IPS DF 4.7 (cell line): ENCODE results near the gene GOT1.

Experiments used
- DNase-seq: peaks from one replicate; pipeline ENCODE4 v3.0.0-alpha.2; 2013; ENCODE audit warnings: low spot score; ENCODE audit errors: extremely low read depth

The GOT1 gene

GRCh38 chr10:99395750-99396445 lies 34.5 kb downstream of the GOT1 start:
- DNase-seq, result no peak

GRCh38 chr10:99394761-99395386 lies 35.5 kb downstream of the GOT1 start:
- DNase-seq, result no peak

- DNase-seq, result no peak
Measured at GRCh38 chr10:99394256-99394655, 36.2 kb downstream of the GOT1 start.

GRCh38 chr10:99393683-99394082 lies 36.7 kb downstream of the GOT1 start:
- DNase-seq, result no peak

GRCh38 chr10:99393036-99393435 lies 37.4 kb downstream of the GOT1 start:
- DNase-seq, result peak; percentile 33

GRCh38 chr10:99391346-99391745 lies 39.1 kb downstream of the GOT1 start:
- no peak for DNase-seq

- DNase-seq, result no peak
Measured at GRCh38 chr10:99389729-99390480, 40.5 kb downstream of the GOT1 start.

GRCh38 chr10:99387541-99387940 lies 42.9 kb downstream of the GOT1 start:
- no peak for DNase-seq

GRCh38 chr10:99387071-99387470 lies 43.4 kb downstream of the GOT1 start:
- DNase-seq, result no peak

- no peak for DNase-seq
Measured at GRCh38 chr10:99382176-99382575, 48.2 kb downstream of the GOT1 start.

- no peak for DNase-seq
Measured at GRCh38 chr10:99375426-99375825, 55.0 kb downstream of the GOT1 start.

- DNase-seq, result no peak
Measured at GRCh38 chr10:99374972-99375371, 55.5 kb downstream of the GOT1 start.

GRCh38 chr10:99374526-99374925 lies 55.9 kb downstream of the GOT1 start:
- no peak for DNase-seq

GRCh38 chr10:99372546-99373271 lies 57.7 kb downstream of the GOT1 start:
- DNase-seq, result no peak

- DNase-seq, result no peak
Measured at GRCh38 chr10:99370993-99371392, 59.4 kb downstream of the GOT1 start.

- no peak for DNase-seq
Measured at GRCh38 chr10:99369551-99369950, 60.9 kb downstream of the GOT1 start.

GRCh38 chr10:99369126-99369525 lies 61.3 kb downstream of the GOT1 start:
- no peak for DNase-seq

GRCh38 chr10:99368646-99369045 lies 61.8 kb downstream of the GOT1 start:
- DNase-seq, result no peak

- DNase-seq, result no peak
Measured at GRCh38 chr10:99366666-99367065, 63.8 kb downstream of the GOT1 start.

- no peak for DNase-seq
Measured at GRCh38 chr10:99365736-99366135, 64.7 kb downstream of the GOT1 start.

GRCh38 chr10:99365311-99365710 lies 65.1 kb downstream of the GOT1 start:
- no peak for DNase-seq

GRCh38 chr10:99364125-99364524 lies 66.3 kb downstream of the GOT1 start:
- no peak for DNase-seq
